A673 (cell line): ENCODE results near the gene KCNK6. TPM values are rescaled to one million over a fixed set of nuclear protein-coding genes. Genes with fewer than 3 reads are reported as not detected.
A peak's percentile ranks its signal among the peaks of the same experiment; 100 is the strongest.

Experiments
- BruUV-seq: library from RNA; stranded (reverse); fragments of 400-500 nt; replicated peaks from 2 replicates; lab custom pipeline; 2021; lab: Mats Ljungman, UMichigan
- CTCF ChIA-PET: fragments of 300-600 bp; sonication (Branson Sonifier 250); formaldehyde crosslinking; loops from one replicate; lab custom pipeline; 2022; ENCODE audit warnings: antibody characterized with exemption; lab: Charles Lee
- POLR2A ChIA-PET: fragments of 300-600 bp; sonication (Branson Sonifier 250); formaldehyde crosslinking; loops from one replicate; lab custom pipeline; 2022; ENCODE audit warnings: antibody characterized with exemption; ENCODE audit not compliant: low non-redundant PET; lab: Charles Lee
- DNase-seq: peaks from one replicate; pipeline ENCODE4 v3.0.0-alpha.2; 2015; ENCODE audit warnings: low spot score
- H3K27ac ChIP-seq: fragments of 200-600 bp; sonication (generic); 2 replicates; pipeline ENCODE4 v1.5.1; 2016; ENCODE audit warnings: mixed run types, low read depth, mild to moderate bottlenecking, mixed read lengths, antibody characterized with exemption, low read length; ENCODE audit not compliant: poor library complexity, severe bottlenecking
- H3K27me3 ChIP-seq: fragments of 200-600 bp; sonication (generic); replicated peaks from 2 replicates; pipeline ENCODE4 v1.6.1; 2017; ENCODE audit warnings: mixed run types, low read depth, mild to moderate bottlenecking, mixed read lengths, antibody characterized with exemption, low read length; ENCODE audit not compliant: insufficient read depth, poor library complexity
- H3K36me3 ChIP-seq: fragments of 200-600 bp; sonication (generic); 2 replicates; pipeline ENCODE4 v1.6.1; 2016; ENCODE audit warnings: mixed run types, mild to moderate bottlenecking, mixed read lengths, antibody characterized with exemption, low read length; ENCODE audit not compliant: insufficient read depth, poor library complexity, severe bottlenecking
- H3K4me1 ChIP-seq: fragments of 200-600 bp; sonication (generic); 2 replicates; pipeline ENCODE4 v1.6.1; 2017; ENCODE audit warnings: mixed run types, mild to moderate bottlenecking, mixed read lengths, antibody characterized with exemption, low read length; ENCODE audit not compliant: insufficient read depth, poor library complexity, severe bottlenecking
- H3K4me3 ChIP-seq: fragments of 200-600 bp; sonication (generic); 2 replicates; pipeline ENCODE4 v1.5.1; 2016; ENCODE audit warnings: low read depth, mixed run types, mild to moderate bottlenecking, mixed read lengths, low read length; ENCODE audit not compliant: poor library complexity, severe bottlenecking
- H3K9me3 ChIP-seq: fragments of 200-600 bp; sonication (generic); 2 replicates; pipeline ENCODE4 v1.6.1; 2016; ENCODE audit warnings: mixed run types, low read depth, mild to moderate bottlenecking, mixed read lengths, antibody characterized with exemption, low read length; ENCODE audit not compliant: poor library complexity, severe bottlenecking
- EZH2 ChIP-seq: fragments of 200-600 bp; sonication (generic); IDR thresholded peaks from 2 replicates; pipeline ENCODE4 v1.6.1; 2017; ENCODE audit warnings: borderline replicate concordance, low read depth, mild to moderate bottlenecking, mixed read lengths, antibody characterized with exemption, low read length; ENCODE audit not compliant: poor library complexity, severe bottlenecking
- intact Hi-C: fragments of 100-400 bp; cut with micrococcal nuclease; formaldehyde crosslinking; loops from one replicate; pipeline ENCODE4 v1.10.0; 2022; ENCODE audit not compliant: unreplicated experiment
- total RNA-seq: library from RNA; stranded (reverse); gene quantifications from 2 replicates; pipeline ENCODE4 v1.2.3, GENCODE V29; 2021
- TF ChIP-seq, protein P1 (sequence below): fragments of 300-800, 200-600 bp; sonication (generic); conservative IDR thresholded peaks from 2 replicates; pipeline ENCODE4 v1.5.1; 2017; ENCODE audit warnings: low read depth, mild to moderate bottlenecking, antibody characterized with exemption, low read length, moderate library complexity, mixed read lengths

The KCNK6 gene
- total RNA-seq, 1 experiment from 2014 or later = not detected

DNA sequence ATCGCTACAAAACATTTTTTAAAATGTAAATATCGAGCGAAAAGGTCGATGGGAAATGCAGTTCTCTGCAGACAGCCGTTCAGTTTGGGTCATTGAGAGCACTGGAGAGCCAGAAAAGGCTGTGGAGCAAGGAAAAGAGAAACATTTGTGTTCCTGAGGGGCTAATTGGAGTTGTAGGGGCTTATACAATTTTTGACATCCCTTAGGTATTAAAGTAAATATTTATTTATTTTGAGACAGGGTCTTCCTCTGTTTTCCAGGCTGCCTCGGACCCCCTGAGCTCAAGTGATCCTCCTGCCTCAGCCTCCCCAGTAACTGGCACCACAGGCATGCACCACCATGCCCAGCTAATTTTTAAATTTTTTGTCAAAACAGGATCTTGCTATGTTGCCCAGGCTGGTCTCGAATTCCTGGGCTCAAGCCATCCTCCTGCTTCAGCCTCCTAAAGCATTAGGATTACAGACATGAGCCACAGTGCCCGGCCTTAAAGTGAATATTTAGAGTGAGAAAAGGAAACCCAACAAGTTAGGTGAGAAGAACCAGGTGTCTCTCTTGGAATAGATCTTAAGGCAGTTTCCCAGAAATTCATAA lies 3.1 kb upstream of the KCNK6 start:
- H3K4me3 ChIP-seq = peak overlapping the region; percentile 86
- H3K27me3 ChIP-seq = peaks cover 24% of the 10 kb centered on the region
- no TSS peak for BruUV-seq
- intact Hi-C loops = loop anchor here (5.0 kb wide), 1 partner anchor 69 kb away; no protein-coding TSS in a partner anchor
- no peaks in the 10 kb centered on the region for H3K36me3 ChIP-seq
- peaks cover 12% of the 10 kb centered on the region for H3K4me1 ChIP-seq
- H3K9me3 ChIP-seq = no peaks in the 10 kb centered on the region
- CTCF ChIA-PET = no interaction called here
- TF ChIP-seq EZH2 = no peak
- TF ChIP-seq, protein P1, sequence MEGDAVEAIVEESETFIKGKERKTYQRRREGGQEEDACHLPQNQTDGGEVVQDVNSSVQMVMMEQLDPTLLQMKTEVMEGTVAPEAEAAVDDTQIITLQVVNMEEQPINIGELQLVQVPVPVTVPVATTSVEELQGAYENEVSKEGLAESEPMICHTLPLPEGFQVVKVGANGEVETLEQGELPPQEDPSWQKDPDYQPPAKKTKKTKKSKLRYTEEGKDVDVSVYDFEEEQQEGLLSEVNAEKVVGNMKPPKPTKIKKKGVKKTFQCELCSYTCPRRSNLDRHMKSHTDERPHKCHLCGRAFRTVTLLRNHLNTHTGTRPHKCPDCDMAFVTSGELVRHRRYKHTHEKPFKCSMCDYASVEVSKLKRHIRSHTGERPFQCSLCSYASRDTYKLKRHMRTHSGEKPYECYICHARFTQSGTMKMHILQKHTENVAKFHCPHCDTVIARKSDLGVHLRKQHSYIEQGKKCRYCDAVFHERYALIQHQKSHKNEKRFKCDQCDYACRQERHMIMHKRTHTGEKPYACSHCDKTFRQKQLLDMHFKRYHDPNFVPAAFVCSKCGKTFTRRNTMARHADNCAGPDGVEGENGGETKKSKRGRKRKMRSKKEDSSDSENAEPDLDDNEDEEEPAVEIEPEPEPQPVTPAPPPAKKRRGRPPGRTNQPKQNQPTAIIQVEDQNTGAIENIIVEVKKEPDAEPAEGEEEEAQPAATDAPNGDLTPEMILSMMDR = no peak
- POLR2A ChIA-PET = no interaction called here
- peak overlapping the region; percentile 76 for H3K27ac ChIP-seq
- DNase-seq = no peak

DNA sequence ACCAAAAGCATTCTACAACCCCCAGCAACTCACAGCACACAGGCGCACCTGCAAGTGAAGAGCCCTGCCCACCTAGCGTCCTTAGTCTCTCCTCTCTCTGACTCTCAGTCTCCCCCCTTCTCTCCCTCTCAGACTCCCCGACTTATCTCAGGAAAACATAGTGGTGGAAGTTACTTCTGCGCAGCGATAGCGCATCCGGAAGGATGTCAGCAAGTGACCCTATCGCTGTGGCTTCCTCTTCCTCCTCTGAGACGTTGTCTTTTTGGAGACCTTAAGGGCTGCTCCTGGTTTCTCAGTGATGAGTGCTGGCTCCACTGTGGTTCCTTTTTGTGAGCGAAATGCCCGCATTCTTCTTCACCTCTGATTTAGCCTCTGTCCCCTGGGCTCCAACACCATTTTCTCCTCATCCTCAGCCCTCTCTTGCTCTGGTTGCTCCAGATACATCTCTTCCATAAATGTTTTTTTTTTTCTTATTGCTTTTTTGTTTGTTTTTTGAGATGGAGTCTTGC lies 2.5 kb upstream of the KCNK6 start:
- Histone ChIP-seq H3K27ac (no peak overlapping the region), H3K4me3 (no peak overlapping the region), H3K36me3 (no peaks in the 10 kb centered on the region), H3K9me3 (no peaks in the 10 kb centered on the region), H3K4me1 (peaks cover 12% of the 10 kb centered on the region), H3K27me3 (peaks cover 24% of the 10 kb centered on the region)
- BruUV-seq = no TSS peak
- no peak for DNase-seq
- intact Hi-C loops = loop anchor here (5.0 kb wide), 1 partner anchor 70 kb away; no protein-coding TSS in a partner anchor
- CTCF ChIA-PET = no interaction called here
- POLR2A ChIA-PET = no interaction called here
- TF ChIP-seq, protein P1 = no peak
- no peak for TF ChIP-seq EZH2

DNA sequence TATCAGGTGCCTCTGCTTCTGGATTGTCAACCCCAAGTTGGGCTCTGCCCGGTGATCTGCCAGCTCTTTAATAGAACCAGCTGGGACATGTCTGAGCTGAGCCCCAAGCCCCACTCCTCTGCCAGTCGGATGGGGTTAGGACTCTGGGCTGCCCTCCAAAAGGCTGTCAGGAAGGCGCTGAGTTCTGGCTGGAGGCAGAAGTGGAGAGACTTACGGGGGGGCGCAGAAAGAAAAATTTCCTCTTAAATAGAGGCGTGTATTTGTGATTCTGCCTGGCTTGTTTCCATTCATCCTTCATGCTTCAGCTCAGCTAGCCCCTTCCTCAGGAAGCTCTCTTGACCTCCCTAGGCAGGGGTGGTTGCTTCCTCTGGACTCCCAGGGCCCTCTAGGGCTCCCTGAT lies 985 bp upstream of the KCNK6 start:
- no peak overlapping the region for H3K27ac ChIP-seq
- intact Hi-C loops = loop anchor here (5.0 kb wide), 1 partner anchor 71 kb away; no protein-coding TSS in a partner anchor

More for the DNA sequence above, 985 bp upstream of the KCNK6 start:
- no peaks in the 10 kb centered on the region for H3K36me3 ChIP-seq
- H3K4me1 ChIP-seq = peaks cover 12% of the 10 kb centered on the region
- H3K27me3 ChIP-seq = peaks cover 24% of the 10 kb centered on the region
- BruUV-seq = no TSS peak
- H3K9me3 ChIP-seq = no peaks in the 10 kb centered on the region
- DNase-seq = no peak
- ChIA-PET CTCF (interaction anchor here (0.7 kb wide), 1 partner anchor 61 kb away, joined by 4 read pairs; no protein-coding TSS in a partner anchor), POLR2A (no interaction called here)
- no peak overlapping the region for H3K4me3 ChIP-seq
- TF ChIP-seq, protein P1 = no peak
- TF ChIP-seq EZH2 = no peak
